Subcutaneous adipose tissue (tissue), 4 donors: ENCODE results near the gene NFAM1. TPM values are rescaled to one million over a fixed set of nuclear protein-coding genes. Genes with fewer than 3 reads are reported as not detected.

Experiments
- CTCF ChIP-seq: fragments of 450-650 bp; IDR thresholded peaks from one replicate; pipeline ENCODE4 v1.5.1; 2016; ENCODE audit warnings: low read depth, mild to moderate bottlenecking, control low read depth, antibody characterized with exemption, moderate library complexity
- total RNA-seq, 4 donors: library from RNA; depleted of rRNA; stranded (reverse); fragments of >200 nt; gene quantifications; one replicate each; pipeline ENCODE4 v1.1.0, GENCODE V29; 2016

The NFAM1 gene
- total RNA-seq, 4 donors from 2014 or later, result 2.6 to 10.9 (median 5.8) TPM

- no peak for TF ChIP-seq CTCF
These were observed 615 bp upstream of the NFAM1 start for GRCh38 chr22:42432818-42433217.

- TF ChIP-seq CTCF, result no peak
These were observed 693 bp downstream of the NFAM1 start for GRCh38 chr22:42431401-42432019.

DNA sequence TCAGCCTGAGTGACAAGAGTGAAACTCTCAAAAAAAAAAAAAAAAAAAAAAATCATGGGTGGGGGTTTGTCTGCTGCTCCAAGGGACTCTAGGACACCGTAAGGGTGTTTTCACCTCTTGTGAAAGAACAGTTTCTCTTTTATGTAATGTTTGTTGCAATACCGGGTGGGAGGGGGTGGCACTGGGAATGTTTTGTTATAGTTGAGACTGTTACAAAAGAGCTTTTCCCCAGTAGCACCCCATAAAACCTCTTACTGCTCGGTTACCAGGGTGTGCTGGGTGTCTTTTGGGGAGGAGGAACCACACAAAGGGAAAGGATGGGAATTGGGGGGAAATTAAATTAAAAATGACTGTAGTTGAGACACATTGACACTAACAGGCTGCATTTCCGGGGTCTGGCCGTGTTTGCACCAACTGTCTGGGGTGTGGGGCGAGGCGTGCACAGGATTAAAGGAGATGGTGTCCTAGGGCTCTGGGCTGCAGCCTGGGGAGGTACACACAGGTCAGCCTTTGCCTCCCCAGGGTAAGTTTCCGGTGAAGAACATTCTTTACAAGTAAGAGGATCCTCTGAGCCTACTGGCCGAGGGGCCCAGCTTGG, 1.6 kb downstream of the NFAM1 start:
- no peak for TF ChIP-seq CTCF

GRCh38 chr22:42428760-42429159, 3.4 kb downstream of the NFAM1 start:
- no peak for TF ChIP-seq CTCF

DNA sequence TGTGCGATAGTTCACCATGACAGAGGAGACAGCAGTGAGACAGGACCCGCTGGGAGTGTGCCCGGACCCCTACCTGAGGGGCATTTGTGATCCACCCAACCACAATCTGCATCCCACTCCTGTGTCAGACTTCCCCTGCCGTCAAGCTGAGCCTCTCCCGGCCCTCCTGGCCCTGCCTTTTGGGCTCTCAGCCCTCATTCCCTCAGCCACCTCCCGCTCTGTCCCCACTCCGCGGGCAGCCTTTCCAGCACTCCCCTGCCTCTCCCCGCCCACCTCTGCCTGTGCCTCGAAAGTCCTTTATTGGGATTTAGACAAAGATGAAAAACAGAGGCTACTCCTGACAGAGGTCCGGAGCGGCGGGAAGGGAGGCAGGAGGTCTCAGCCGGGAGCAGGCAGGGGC, 4.2 kb downstream of the NFAM1 start:
- TF ChIP-seq CTCF, result no peak

GRCh38 chr22:42427167-42427566, 5.0 kb downstream of the NFAM1 start:
- no peak for TF ChIP-seq CTCF

GRCh38 chr22:42425989-42426355, 6.2 kb downstream of the NFAM1 start:
- no peak for TF ChIP-seq CTCF
